Measurements from ENCODE around the gene WBP2.

The WBP2 gene

GRCh38 chr17:75820094-75821080, 34.7 kb downstream of the WBP2 start:
- Histone ChIP-seq H3K4me3 (ENCODE audit: low read length in 2 of 2) (no peak overlapping the region), H3K4me1 (ENCODE audit: control insufficient read depth, insufficient read depth, low read length) (peaks cover 5% of the 10 kb centered on the region), H3K9me3 (ENCODE audit: control insufficient read depth in 2 of 2, low read length in 2 of 2) (no peaks in the 10 kb centered on the region), H3K36me3 (ENCODE audit: control insufficient read depth in 2 of 2, insufficient read depth in 2 of 2, low read length in 2 of 2) (peaks cover 58 to 72% of the 10 kb centered on the region in 2 donors), H3K27ac (ENCODE audit: low read length) (no peak overlapping the region), H3K27me3 (ENCODE audit: control insufficient read depth in 1 of 2, insufficient read depth in 2 of 2, low read length in 2 of 2) (no peaks in the 10 kb centered on the region), H3K9ac (ENCODE audit: low read length in 2 of 2) (no peak overlapping the region)

- Histone ChIP-seq H3K27me3 (ENCODE audit: control insufficient read depth in 1 of 2, insufficient read depth in 2 of 2, low read length in 2 of 2) (no peaks in the 10 kb centered on the region), H3K9me3 (ENCODE audit: control insufficient read depth in 2 of 2, low read length in 2 of 2) (no peaks in the 10 kb centered on the region), H3K36me3 (ENCODE audit: control insufficient read depth in 2 of 2, insufficient read depth in 2 of 2, low read length in 2 of 2) (peaks cover 60 to 77% of the 10 kb centered on the region in 2 donors), H3K9ac (ENCODE audit: low read length in 2 of 2) (no peak overlapping the region), H3K4me1 (ENCODE audit: control insufficient read depth, insufficient read depth, low read length) (peaks cover 5% of the 10 kb centered on the region), H3K4me3 (ENCODE audit: low read length in 2 of 2) (no peak overlapping the region), H3K27ac (ENCODE audit: low read length) (no peak overlapping the region)
Observed at GRCh38 chr17:75819678-75820077, 35.5 kb downstream of the WBP2 start.

GRCh38 chr17:75819116-75819515, 36.0 kb downstream of the WBP2 start:
- Histone ChIP-seq H3K27ac (ENCODE audit: low read length) (no peak overlapping the region), H3K9ac (ENCODE audit: low read length in 2 of 2) (no peak overlapping the region), H3K4me1 (ENCODE audit: control insufficient read depth, insufficient read depth, low read length) (peaks cover 5% of the 10 kb centered on the region), H3K9me3 (ENCODE audit: control insufficient read depth in 2 of 2, low read length in 2 of 2) (no peaks in the 10 kb centered on the region), H3K36me3 (ENCODE audit: control insufficient read depth in 2 of 2, insufficient read depth in 2 of 2, low read length in 2 of 2) (peaks cover 61 to 76% of the 10 kb centered on the region in 2 donors), H3K27me3 (ENCODE audit: control insufficient read depth in 1 of 2, insufficient read depth in 2 of 2, low read length in 2 of 2) (no peaks in the 10 kb centered on the region), H3K4me3 (ENCODE audit: low read length in 2 of 2) (no peak overlapping the region)

GRCh38 chr17:75818326-75818885, 36.7 kb downstream of the WBP2 start:
- Histone ChIP-seq H3K27me3 (ENCODE audit: control insufficient read depth in 1 of 2, insufficient read depth in 2 of 2, low read length in 2 of 2) (no peaks in the 10 kb centered on the region), H3K36me3 (ENCODE audit: control insufficient read depth in 2 of 2, insufficient read depth in 2 of 2, low read length in 2 of 2) (peaks cover 65 to 77% of the 10 kb centered on the region in 2 donors), H3K9me3 (ENCODE audit: control insufficient read depth in 2 of 2, low read length in 2 of 2) (no peaks in the 10 kb centered on the region), H3K4me1 (ENCODE audit: control insufficient read depth, insufficient read depth, low read length) (peaks cover 5% of the 10 kb centered on the region), H3K4me3 (ENCODE audit: low read length in 2 of 2) (no peak overlapping the region), H3K27ac (ENCODE audit: low read length) (no peak overlapping the region), H3K9ac (ENCODE audit: low read length in 2 of 2) (no peak overlapping the region)

- Histone ChIP-seq H3K4me1 (ENCODE audit: control insufficient read depth, insufficient read depth, low read length) (peaks cover 5% of the 10 kb centered on the region), H3K4me3 (ENCODE audit: low read length in 2 of 2) (no peak overlapping the region), H3K9ac (ENCODE audit: low read length in 2 of 2) (no peak overlapping the region), H3K9me3 (ENCODE audit: control insufficient read depth in 2 of 2, low read length in 2 of 2) (no peaks in the 10 kb centered on the region), H3K27me3 (ENCODE audit: control insufficient read depth in 1 of 2, insufficient read depth in 2 of 2, low read length in 2 of 2) (no peaks in the 10 kb centered on the region), H3K27ac (ENCODE audit: low read length) (no peak overlapping the region), H3K36me3 (ENCODE audit: control insufficient read depth in 2 of 2, insufficient read depth in 2 of 2, low read length in 2 of 2) (peaks cover 74 to 80% of the 10 kb centered on the region in 2 donors)
Observed at GRCh38 chr17:75817571-75817970, 37.6 kb downstream of the WBP2 start.

- no peak overlapping the region for H3K4me3 ChIP-seq (ENCODE audit: low read length in 2 of 2)
- no peak overlapping the region for H3K9ac ChIP-seq (ENCODE audit: low read length in 2 of 2)
- H3K36me3 ChIP-seq (ENCODE audit: control insufficient read depth in 2 of 2, insufficient read depth in 2 of 2, low read length in 2 of 2), result peaks cover 75 to 83% of the 10 kb centered on the region in 2 donors
- no peaks in the 10 kb centered on the region for H3K27me3 ChIP-seq (ENCODE audit: control insufficient read depth in 1 of 2, insufficient read depth in 2 of 2, low read length in 2 of 2)
- H3K27ac ChIP-seq (ENCODE audit: low read length), result no peak overlapping the region
- no peaks in the 10 kb centered on the region for H3K4me1 ChIP-seq (ENCODE audit: control insufficient read depth, insufficient read depth, low read length)
- no peaks in the 10 kb centered on the region for H3K9me3 ChIP-seq (ENCODE audit: control insufficient read depth in 2 of 2, low read length in 2 of 2)
Observed at GRCh38 chr17:75816693-75817092, 38.4 kb downstream of the WBP2 start.

GRCh38 chr17:75815399-75815798, 39.7 kb downstream of the WBP2 start:
- Histone ChIP-seq H3K27ac (ENCODE audit: low read length) (no peak overlapping the region), H3K36me3 (ENCODE audit: control insufficient read depth in 2 of 2, insufficient read depth in 2 of 2, low read length in 2 of 2) (peaks cover 65 to 78% of the 10 kb centered on the region in 2 donors), H3K4me1 (ENCODE audit: control insufficient read depth, insufficient read depth, low read length) (no peaks in the 10 kb centered on the region)

GRCh38 chr17:75814900-75815373, 40.2 kb downstream of the WBP2 start:
- H3K36me3 ChIP-seq (ENCODE audit: control insufficient read depth in 2 of 2, insufficient read depth in 2 of 2, low read length in 2 of 2), result peaks cover 65 to 76% of the 10 kb centered on the region in 2 donors
- H3K4me3 ChIP-seq (ENCODE audit: low read length in 2 of 2), result no peak overlapping the region
- H3K9me3 ChIP-seq (ENCODE audit: control insufficient read depth in 2 of 2, low read length in 2 of 2), result no peaks in the 10 kb centered on the region
- no peaks in the 10 kb centered on the region for H3K27me3 ChIP-seq (ENCODE audit: control insufficient read depth in 1 of 2, insufficient read depth in 2 of 2, low read length in 2 of 2)
- H3K9ac ChIP-seq (ENCODE audit: low read length in 2 of 2), result no peak overlapping the region
- no peak overlapping the region for H3K27ac ChIP-seq (ENCODE audit: low read length)
- H3K4me1 ChIP-seq (ENCODE audit: control insufficient read depth, insufficient read depth, low read length), result peaks cover under 1% of the 10 kb centered on the region

More at GRCh38 chr17:75815399-75815798, 39.7 kb downstream of the WBP2 start:
- no peaks in the 10 kb centered on the region for H3K9me3 ChIP-seq (ENCODE audit: control insufficient read depth in 2 of 2, low read length in 2 of 2)
- H3K27me3 ChIP-seq (ENCODE audit: control insufficient read depth in 1 of 2, insufficient read depth in 2 of 2, low read length in 2 of 2), result no peaks in the 10 kb centered on the region
- H3K4me3 ChIP-seq (ENCODE audit: low read length in 2 of 2), result no peak overlapping the region
- no peak overlapping the region for H3K9ac ChIP-seq (ENCODE audit: low read length in 2 of 2)

GRCh38 chr17:75814021-75814395, 41.1 kb downstream of the WBP2 start:
- Histone ChIP-seq H3K4me1 (ENCODE audit: control insufficient read depth, insufficient read depth, low read length) (peaks cover 6% of the 10 kb centered on the region), H3K36me3 (ENCODE audit: control insufficient read depth in 2 of 2, insufficient read depth in 2 of 2, low read length in 2 of 2) (peaks cover 57 to 70% of the 10 kb centered on the region in 2 donors), H3K27me3 (ENCODE audit: control insufficient read depth in 1 of 2, insufficient read depth in 2 of 2, low read length in 2 of 2) (no peaks in the 10 kb centered on the region), H3K9ac (ENCODE audit: low read length in 2 of 2) (no peak overlapping the region), H3K9me3 (ENCODE audit: control insufficient read depth in 2 of 2, low read length in 2 of 2) (no peaks in the 10 kb centered on the region), H3K27ac (ENCODE audit: low read length) (no peak overlapping the region), H3K4me3 (ENCODE audit: low read length in 2 of 2) (no peak overlapping the region)

GRCh38 chr17:75813081-75814020, 41.8 kb downstream of the WBP2 start:
- H3K27ac ChIP-seq (ENCODE audit: low read length), result no peak overlapping the region
- H3K27me3 ChIP-seq (ENCODE audit: control insufficient read depth in 1 of 2, insufficient read depth in 2 of 2, low read length in 2 of 2), result no peaks in the 10 kb centered on the region
- H3K36me3 ChIP-seq (ENCODE audit: control insufficient read depth in 2 of 2, insufficient read depth in 2 of 2, low read length in 2 of 2), result peaks cover 51 to 64% of the 10 kb centered on the region in 2 donors

More at GRCh38 chr17:75813081-75814020, 41.8 kb downstream of the WBP2 start:
- no peak overlapping the region for H3K9ac ChIP-seq (ENCODE audit: low read length in 2 of 2)
- H3K4me1 ChIP-seq (ENCODE audit: control insufficient read depth, insufficient read depth, low read length), result peaks cover 6% of the 10 kb centered on the region
- H3K4me3 ChIP-seq (ENCODE audit: low read length in 2 of 2), result no peak overlapping the region
- H3K9me3 ChIP-seq (ENCODE audit: control insufficient read depth in 2 of 2, low read length in 2 of 2), result no peaks in the 10 kb centered on the region
